GM18505 (cell line): ENCODE results near the gene CARD11.
"Not testable (repeated sequence)": the region's sequence is repeated elsewhere in the genome, so short reads cannot be mapped to it uniquely, and the experiment has no call there.

Experiments used
- ATAC-seq: cut with Tn5 transposase; IDR thresholded peaks from one replicate; pipeline ENCODE4 v1.9.1; 2021; ENCODE audit not compliant: unreplicated experiment
- POLR2A ChIP-seq: IDR thresholded peaks from 4 replicates; pipeline ENCODE4 v1.6.1; 2011; ENCODE audit warnings: borderline replicate concordance; ENCODE audit not compliant: insufficient read depth, insufficient read length; ENCODE audit errors: extremely low read depth

The CARD11 gene

GRCh38 chr7:3041986-3042675 lies 1.5 kb downstream of the CARD11 start:
- no peak for ATAC-seq
- TF ChIP-seq POLR2A, result no peak

DNA sequence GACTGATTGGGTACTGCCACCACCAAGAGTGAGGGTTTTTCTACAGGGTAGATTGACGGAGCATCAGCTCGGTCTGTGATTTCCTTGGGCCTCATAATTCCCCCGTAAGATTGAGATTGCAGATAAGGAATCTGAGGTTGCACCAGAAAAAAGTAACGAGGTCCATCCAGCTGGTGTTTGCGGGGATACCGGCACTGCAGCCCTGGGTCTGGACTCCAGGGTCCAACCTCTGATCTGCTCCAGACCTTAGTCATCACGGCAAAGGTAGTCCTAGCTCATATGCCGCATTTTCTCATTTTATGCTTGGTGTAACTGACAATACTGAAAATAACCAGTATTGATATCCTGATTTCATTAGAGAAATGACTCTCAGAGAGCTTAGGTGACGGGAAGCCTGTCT lies 3.9 kb downstream of the CARD11 start:
- ATAC-seq, result no peak
- no peak for TF ChIP-seq POLR2A

DNA sequence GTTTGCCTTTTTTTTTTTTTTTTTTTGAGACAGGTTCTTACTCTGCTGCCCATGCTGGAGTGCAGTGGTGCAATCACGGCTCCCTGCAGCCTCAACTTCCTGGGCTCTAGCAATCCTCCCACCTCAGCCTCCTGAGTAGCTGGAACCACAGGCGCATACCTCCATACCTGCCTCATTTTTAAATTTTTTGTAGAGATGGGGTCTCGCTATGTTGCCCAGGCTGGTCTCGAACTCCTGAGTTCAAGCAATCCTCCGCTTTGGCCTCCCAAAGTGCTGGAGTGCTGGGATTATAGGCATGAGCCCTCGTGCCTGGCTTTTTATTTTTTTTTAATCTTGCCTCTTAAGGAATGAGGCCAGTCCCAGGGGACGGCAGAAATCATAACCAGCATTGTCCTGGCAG lies 5.7 kb downstream of the CARD11 start:
- ATAC-seq, result not testable (repeated sequence)

- no peak for ATAC-seq
- TF ChIP-seq POLR2A, result no peak
Observed at GRCh38 chr7:3037259-3037658, 6.4 kb downstream of the CARD11 start.

- no peak for TF ChIP-seq POLR2A
- ATAC-seq, result no peak
Observed at GRCh38 chr7:3034591-3035150, 9.0 kb downstream of the CARD11 start.

GRCh38 chr7:3033581-3033980 lies 10.1 kb downstream of the CARD11 start:
- TF ChIP-seq POLR2A, result no peak
- ATAC-seq, result no peak

GRCh38 chr7:3033136-3033535 lies 10.5 kb downstream of the CARD11 start:
- TF ChIP-seq POLR2A, result no peak
- no peak for ATAC-seq

GRCh38 chr7:3032256-3032655 lies 11.4 kb downstream of the CARD11 start:
- ATAC-seq, result no peak
- TF ChIP-seq POLR2A, result no peak

- no peak for TF ChIP-seq POLR2A
- ATAC-seq, result no peak
Observed at GRCh38 chr7:3029138-3029537, 14.5 kb downstream of the CARD11 start.

- ATAC-seq, result no peak
- TF ChIP-seq POLR2A, result no peak
Observed at GRCh38 chr7:3028758-3029093, 14.9 kb downstream of the CARD11 start.

DNA sequence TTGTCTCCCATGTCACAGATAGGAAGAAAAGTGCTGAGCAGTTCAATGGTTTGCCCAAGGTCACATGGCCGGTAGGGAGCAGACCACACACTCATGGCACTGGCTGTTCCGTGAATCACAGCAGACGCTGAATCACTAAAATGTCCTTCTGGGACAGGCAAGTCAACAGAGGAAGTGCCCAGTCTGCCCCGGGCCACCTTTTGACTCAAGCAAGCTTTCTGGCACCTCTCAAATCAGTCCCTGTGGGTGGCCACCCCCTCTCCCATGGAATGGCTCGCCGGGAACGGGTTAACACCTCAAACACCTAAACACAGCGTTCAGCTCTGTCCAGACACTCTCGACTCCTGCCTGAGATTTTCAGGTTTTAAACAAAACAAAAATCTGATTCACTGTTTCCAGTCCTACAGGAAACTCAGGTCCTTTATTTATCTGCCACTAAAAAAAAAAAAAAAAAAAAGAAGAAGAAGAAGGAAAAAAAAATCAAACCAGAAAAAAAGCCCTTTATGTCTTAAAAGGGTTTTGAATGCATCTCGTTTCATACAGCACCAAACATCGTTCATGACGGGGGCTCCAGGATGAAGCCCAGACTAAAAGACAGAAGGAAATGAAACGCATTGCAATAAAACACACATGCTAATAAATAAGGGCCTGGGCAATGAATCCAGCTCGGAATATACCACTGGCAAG lies 15.5 kb downstream of the CARD11 start:
- TF ChIP-seq POLR2A, result no peak
- ATAC-seq, result no peak

GRCh38 chr7:3027005-3027845 lies 16.4 kb downstream of the CARD11 start:
- TF ChIP-seq POLR2A, result no peak
- no peak for ATAC-seq

- TF ChIP-seq POLR2A, result no peak
- no peak for ATAC-seq
Observed at GRCh38 chr7:3025616-3026015, 18.1 kb downstream of the CARD11 start.
